ENCODE data around the gene FAM185A. TPM values are rescaled to one million over a fixed set of nuclear protein-coding genes. Genes with fewer than 3 reads are reported as not detected.

The FAM185A gene
- total RNA-seq, 3 donors from 2014 or later = 10.4 to 22.5 (median 20.3) TPM

DNA sequence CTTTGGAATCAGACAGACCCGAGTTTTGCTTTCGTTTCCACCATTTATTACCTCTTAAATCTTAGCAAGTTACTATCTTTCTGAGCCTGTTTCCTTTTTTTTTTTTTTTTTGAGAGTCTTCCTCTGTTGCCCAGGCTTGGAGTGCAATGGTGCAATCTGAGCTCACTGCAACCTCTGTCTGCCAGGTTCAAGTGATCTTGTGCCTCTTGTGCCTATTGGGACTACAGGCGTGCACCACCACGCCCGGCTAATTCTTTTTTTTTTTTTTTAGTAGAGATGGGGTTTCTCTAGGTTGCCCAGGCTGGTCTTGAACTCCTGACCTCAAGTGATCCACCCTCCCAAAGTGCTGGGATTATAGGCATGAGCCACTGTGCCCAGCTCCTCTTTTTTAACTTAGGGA is 84.5 kb downstream of the FAM185A start:
- DNase-seq (ENCODE audit: low spot score in 2 of 2) = no peak
- Histone ChIP-seq H3K9me3 (no peaks in the 10 kb centered on the region), H3K27ac (no peak overlapping the region), H3K36me3 (no peaks in the 10 kb centered on the region), H3K4me1 (no peaks in the 10 kb centered on the region), H3K4me3 (no peak overlapping the region), H3K27me3 (no peaks in the 10 kb centered on the region)
- TF ChIP-seq POLR2A (IDR thresholded peaks at IDR 0.05) (no peak), POLR2AphosphoS5 (IDR thresholded peaks at IDR 0.05) (no peak), CTCF (IDR thresholded peaks at IDR 0.05) (no peak)
- intact Hi-C loops (cut with DNase I; ENCODE audit: low total_unique reads) = no loop called here

DNA sequence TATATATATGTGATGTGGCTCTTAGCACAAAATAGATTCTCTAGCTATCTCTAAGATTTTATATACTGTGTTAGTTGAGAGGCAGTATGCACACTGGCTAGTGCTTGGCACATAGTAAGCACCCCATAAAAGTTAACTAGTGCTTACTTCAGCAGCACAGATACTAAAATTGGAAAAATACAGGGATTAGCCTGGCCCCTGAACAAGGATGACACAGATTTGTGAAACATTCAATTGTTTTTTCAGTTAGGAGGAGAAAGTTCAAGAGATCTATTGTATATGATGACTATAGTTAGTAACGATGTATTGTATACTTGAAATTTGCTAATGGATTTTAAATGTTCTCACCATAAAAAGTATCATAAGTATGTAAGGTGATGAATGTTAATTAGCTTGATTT is 85.7 kb downstream of the FAM185A start:
- TF ChIP-seq CTCF (IDR thresholded peaks at IDR 0.05) (no peak), POLR2AphosphoS5 (IDR thresholded peaks at IDR 0.05) (no peak), POLR2A (IDR thresholded peaks at IDR 0.05) (no peak)
- no peaks in the 10 kb centered on the region for H3K27me3 ChIP-seq

DNA sequence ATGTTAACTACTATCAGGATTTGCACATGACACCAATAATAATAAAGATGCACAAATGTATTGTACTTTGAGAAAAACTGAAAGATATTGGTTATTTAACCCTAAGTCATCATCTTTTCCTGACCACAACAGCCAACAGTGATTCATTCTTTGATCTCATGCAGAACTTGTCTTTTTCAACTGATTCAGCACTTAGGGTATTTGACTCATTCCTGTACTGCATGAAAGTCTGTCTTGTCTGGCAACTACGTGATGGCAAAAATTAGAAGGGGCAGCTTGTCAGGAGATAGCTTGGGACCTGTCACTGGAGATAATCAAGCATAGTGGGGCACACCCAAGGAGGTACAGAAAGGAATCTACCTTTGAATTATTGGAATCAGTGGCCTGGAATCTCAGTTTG is 86.2 kb downstream of the FAM185A start:
- H3K9me3 ChIP-seq = no peaks in the 10 kb centered on the region
- H3K4me3 ChIP-seq = no peak overlapping the region
- no peaks in the 10 kb centered on the region for H3K36me3 ChIP-seq
- no peaks in the 10 kb centered on the region for H3K27me3 ChIP-seq
- no peak for TF ChIP-seq POLR2A (IDR thresholded peaks at IDR 0.05)
- no peak for TF ChIP-seq POLR2AphosphoS5 (IDR thresholded peaks at IDR 0.05)
- TF ChIP-seq CTCF (IDR thresholded peaks at IDR 0.05) = no peak
- DNase-seq (ENCODE audit: low spot score in 2 of 2) = no peak
- intact Hi-C loops (cut with DNase I; ENCODE audit: low total_unique reads) = no loop called here
- no peak overlapping the region for H3K27ac ChIP-seq
- no peaks in the 10 kb centered on the region for H3K4me1 ChIP-seq

More for the DNA sequence above, 85.7 kb downstream of the FAM185A start:
- H3K4me3 ChIP-seq = no peak overlapping the region
- H3K4me1 ChIP-seq = no peaks in the 10 kb centered on the region
- DNase-seq (ENCODE audit: low spot score in 2 of 2) = no peak
- intact Hi-C loops (cut with DNase I; ENCODE audit: low total_unique reads) = no loop called here
- no peaks in the 10 kb centered on the region for H3K9me3 ChIP-seq
- no peaks in the 10 kb centered on the region for H3K36me3 ChIP-seq
- no peak overlapping the region for H3K27ac ChIP-seq

GRCh38 chr7:102836191-102836919 is 87.6 kb downstream of the FAM185A start:
- intact Hi-C loops (cut with DNase I; ENCODE audit: low total_unique reads) = no loop called here
- no peak for DNase-seq (ENCODE audit: low spot score in 2 of 2)
- TF ChIP-seq CTCF (IDR thresholded peaks at IDR 0.05) = no peak
- no peak for TF ChIP-seq POLR2A (IDR thresholded peaks at IDR 0.05)
- no peak for TF ChIP-seq POLR2AphosphoS5 (IDR thresholded peaks at IDR 0.05)
- Histone ChIP-seq H3K4me1 (no peaks in the 10 kb centered on the region), H3K9me3 (no peaks in the 10 kb centered on the region), H3K27ac (no peak overlapping the region), H3K27me3 (no peaks in the 10 kb centered on the region), H3K4me3 (no peak overlapping the region), H3K36me3 (no peaks in the 10 kb centered on the region)

DNA sequence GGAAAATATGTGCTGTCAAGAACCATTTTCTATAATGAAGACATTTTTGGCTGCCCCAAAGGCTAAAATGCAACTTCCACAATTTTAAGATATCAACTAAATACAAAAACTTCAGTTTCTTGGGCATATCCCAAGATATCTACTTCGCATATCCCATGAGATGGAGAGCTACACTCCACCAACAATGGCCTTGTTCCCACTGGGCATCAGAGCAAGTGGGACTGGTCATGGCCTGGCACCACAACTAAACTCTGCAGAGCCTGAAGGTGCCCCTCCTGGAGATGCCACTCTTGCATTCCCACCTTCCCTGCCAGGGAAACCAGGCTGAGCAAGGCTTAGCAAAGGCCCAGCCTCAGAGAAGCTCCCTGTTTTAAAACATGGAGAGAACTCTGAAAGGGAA is 88.2 kb downstream of the FAM185A start:
- no peaks in the 10 kb centered on the region for H3K4me1 ChIP-seq
- intact Hi-C loops (cut with DNase I; ENCODE audit: low total_unique reads) = no loop called here
- H3K9me3 ChIP-seq = no peaks in the 10 kb centered on the region
- no peaks in the 10 kb centered on the region for H3K36me3 ChIP-seq
- no peak overlapping the region for H3K4me3 ChIP-seq
- H3K27ac ChIP-seq = no peak overlapping the region
- TF ChIP-seq CTCF (IDR thresholded peaks at IDR 0.05) = no peak
- TF ChIP-seq POLR2A (IDR thresholded peaks at IDR 0.05) = no peak
- TF ChIP-seq POLR2AphosphoS5 (IDR thresholded peaks at IDR 0.05) = no peak
- DNase-seq (ENCODE audit: low spot score in 2 of 2) = no peak
- no peaks in the 10 kb centered on the region for H3K27me3 ChIP-seq
